Vagina (tissue), 2 donors: Measurements from ENCODE around the gene SBK2. TPM values are rescaled to one million over a fixed set of nuclear protein-coding genes. Genes with fewer than 3 reads are reported as not detected.

Experiments used
- DNase-seq, 2 donors: peaks; one replicate each; pipeline ENCODE4 v3.0.0-alpha.2; 2017; ENCODE audit errors: extremely low spot score in 2 of 2
- H3K27ac ChIP-seq: fragments of 200-600 bp; sonication (generic); one replicate; pipeline ENCODE4 v1.5.1; 2019
- H3K27me3 ChIP-seq: fragments of 200-600 bp; sonication (generic); one replicate; pipeline ENCODE4 v1.5.1; 2019
- H3K36me3 ChIP-seq, 2 donors: fragments of 200-600 bp; sonication (generic); one replicate each; pipeline ENCODE4 v1.5.1; 2017 to 2019
- H3K4me1 ChIP-seq: fragments of 200-600 bp; sonication (generic); one replicate; pipeline ENCODE4 v1.5.1; 2019
- H3K4me3 ChIP-seq, 2 donors: fragments of 200-600 bp; sonication (generic); 1 replicate in 1 of 2; 2 replicates in 1 of 2; pipeline ENCODE4 v1.5.1; 2016 to 2019
- H3K9me3 ChIP-seq: fragments of 200-600 bp; sonication (generic); one replicate; pipeline ENCODE4 v1.5.1; 2019
- POLR2A ChIP-seq, 2 donors: fragments of 450-650 bp; IDR thresholded peaks; one replicate each; pipeline ENCODE4 v1.6.1; 2017; ENCODE audit warnings: antibody characterized with exemption in 2 of 2, mild to moderate bottlenecking in 2 of 2, moderate library complexity in 2 of 2
- POLR2AphosphoS5 ChIP-seq, 2 donors: sonication (generic); formaldehyde crosslinking; IDR thresholded peaks; one replicate each; pipeline ENCODE4 v1.9.0; 2017; ENCODE audit warnings: antibody characterized with exemption in 2 of 2, mild to moderate bottlenecking in 2 of 2, low read depth in 1 of 2; ENCODE audit not compliant: insufficient read depth in 1 of 2
- intact Hi-C: fragments of 100-400 bp; cut with DNase I; formaldehyde crosslinking; loops from one replicate; pipeline ENCODE4 v1.15.1; 2023
- total RNA-seq: library from RNA; depleted of rRNA; stranded (reverse); fragments of >200 nt; gene quantifications from one replicate; pipeline ENCODE4 v1.2.3, GENCODE V29; 2016
- TF ChIP-seq, protein P1 (sequence below), 3 experiments: fragments of 450-650 bp in 2 of 3; fragments of 200-600 bp in 1 of 3; sonication (generic) in 1 of 3; IDR thresholded peaks; one replicate each; pipeline ENCODE4 v1.5.1; 2017 to 2019; ENCODE audit warnings: antibody characterized with exemption in 3 of 3, mild to moderate bottlenecking in 2 of 3, moderate library complexity in 2 of 3

SBK2 gene
- total RNA-seq, 1 donor from 2014 or later, result not detected

DNA sequence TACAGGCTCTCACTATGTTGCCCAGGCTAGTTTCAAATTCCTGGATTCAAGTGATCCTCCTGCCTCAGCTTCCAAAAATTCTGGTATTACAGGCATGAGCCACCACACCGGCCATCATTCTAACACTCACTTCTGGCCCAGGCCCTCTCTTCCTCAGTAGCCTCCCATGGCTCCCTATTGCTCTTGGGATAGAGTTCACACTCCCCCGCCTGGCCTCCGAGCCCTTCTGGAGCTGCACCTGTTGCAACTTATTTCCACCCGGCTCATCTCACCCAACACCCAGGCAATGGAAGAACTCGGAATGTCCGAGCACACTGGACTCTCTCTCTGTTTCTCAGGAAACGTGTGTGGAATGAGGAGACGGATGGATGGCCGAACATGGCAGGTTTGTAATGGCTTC is 17.4 kb upstream of the SBK2 start:
- Histone ChIP-seq H3K4me1 (no peaks in the 10 kb centered on the region), H3K27ac (no peak overlapping the region), H3K9me3 (no peaks in the 10 kb centered on the region), H3K4me3 (no peak overlapping the region), H3K27me3 (no peaks in the 10 kb centered on the region), H3K36me3 (no peaks in the 10 kb centered on the region)
- DNase-seq, result no peak
- TF ChIP-seq, protein P1, sequence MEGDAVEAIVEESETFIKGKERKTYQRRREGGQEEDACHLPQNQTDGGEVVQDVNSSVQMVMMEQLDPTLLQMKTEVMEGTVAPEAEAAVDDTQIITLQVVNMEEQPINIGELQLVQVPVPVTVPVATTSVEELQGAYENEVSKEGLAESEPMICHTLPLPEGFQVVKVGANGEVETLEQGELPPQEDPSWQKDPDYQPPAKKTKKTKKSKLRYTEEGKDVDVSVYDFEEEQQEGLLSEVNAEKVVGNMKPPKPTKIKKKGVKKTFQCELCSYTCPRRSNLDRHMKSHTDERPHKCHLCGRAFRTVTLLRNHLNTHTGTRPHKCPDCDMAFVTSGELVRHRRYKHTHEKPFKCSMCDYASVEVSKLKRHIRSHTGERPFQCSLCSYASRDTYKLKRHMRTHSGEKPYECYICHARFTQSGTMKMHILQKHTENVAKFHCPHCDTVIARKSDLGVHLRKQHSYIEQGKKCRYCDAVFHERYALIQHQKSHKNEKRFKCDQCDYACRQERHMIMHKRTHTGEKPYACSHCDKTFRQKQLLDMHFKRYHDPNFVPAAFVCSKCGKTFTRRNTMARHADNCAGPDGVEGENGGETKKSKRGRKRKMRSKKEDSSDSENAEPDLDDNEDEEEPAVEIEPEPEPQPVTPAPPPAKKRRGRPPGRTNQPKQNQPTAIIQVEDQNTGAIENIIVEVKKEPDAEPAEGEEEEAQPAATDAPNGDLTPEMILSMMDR (IDR thresholded peaks at IDR 0.05), result no peak
- TF ChIP-seq POLR2A (IDR thresholded peaks at IDR 0.05) (no peak), POLR2AphosphoS5 (IDR thresholded peaks at IDR 0.05; ENCODE audit: insufficient read depth in 1 of 2, low read depth in 1 of 2) (no peak)
- intact Hi-C loops, result no loop called here

DNA sequence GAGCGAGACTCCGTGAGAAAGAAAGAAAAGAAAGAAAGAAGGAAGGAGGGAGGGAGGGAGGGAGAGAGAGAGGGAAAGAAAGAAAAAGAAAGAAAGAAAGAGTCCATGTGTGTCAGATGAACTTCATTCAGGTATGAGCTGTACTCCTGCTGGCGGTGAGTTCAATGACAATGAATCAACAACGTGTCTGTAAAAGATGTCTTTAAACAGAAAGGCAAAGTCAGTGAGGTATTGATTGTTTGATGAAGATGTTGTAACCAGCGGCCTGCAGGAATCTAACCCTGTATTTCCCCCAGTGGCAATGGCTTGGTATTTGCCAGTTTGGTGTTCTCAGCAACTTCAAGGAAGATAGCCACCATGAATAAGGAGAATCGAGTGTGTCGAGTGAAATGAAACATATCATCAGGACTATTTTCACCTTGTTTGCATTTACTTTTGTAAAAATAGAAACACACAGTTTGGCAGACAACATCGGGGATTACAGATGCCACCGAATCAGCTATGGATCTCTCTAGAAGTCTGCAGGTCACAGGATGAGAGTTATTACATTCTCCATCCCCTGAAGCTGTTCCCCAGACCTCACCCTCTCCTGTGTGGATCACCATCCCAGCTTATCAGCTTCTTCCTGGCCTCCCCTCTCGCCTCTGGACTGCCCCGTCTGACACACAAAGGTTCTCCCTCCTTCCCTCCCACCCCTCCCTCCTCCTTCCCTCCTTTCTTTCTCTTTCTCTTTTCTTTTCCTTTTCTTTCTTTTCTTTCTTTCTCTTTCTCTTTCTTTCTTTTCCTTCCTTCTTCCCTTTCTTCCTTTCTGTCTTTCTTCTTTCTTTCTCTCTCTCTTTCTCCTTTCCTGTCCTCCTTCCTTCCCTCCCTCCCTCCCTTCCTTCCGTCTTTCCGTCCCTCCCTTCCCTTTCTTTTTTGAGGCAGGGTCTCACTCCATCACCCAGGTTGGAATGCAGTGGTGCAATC is 16.6 kb upstream of the SBK2 start:
- Histone ChIP-seq H3K27me3 (no peaks in the 10 kb centered on the region), H3K4me3 (no peak overlapping the region), H3K36me3 (no peaks in the 10 kb centered on the region), H3K27ac (no peak overlapping the region), H3K9me3 (no peaks in the 10 kb centered on the region), H3K4me1 (no peaks in the 10 kb centered on the region)
- no peak for DNase-seq
- TF ChIP-seq, protein P1 (IDR thresholded peaks at IDR 0.05), result no peak
- TF ChIP-seq POLR2A (IDR thresholded peaks at IDR 0.05) (no peak), POLR2AphosphoS5 (IDR thresholded peaks at IDR 0.05; ENCODE audit: insufficient read depth in 1 of 2, low read depth in 1 of 2) (no peak)
- intact Hi-C loops, result no loop called here

DNA sequence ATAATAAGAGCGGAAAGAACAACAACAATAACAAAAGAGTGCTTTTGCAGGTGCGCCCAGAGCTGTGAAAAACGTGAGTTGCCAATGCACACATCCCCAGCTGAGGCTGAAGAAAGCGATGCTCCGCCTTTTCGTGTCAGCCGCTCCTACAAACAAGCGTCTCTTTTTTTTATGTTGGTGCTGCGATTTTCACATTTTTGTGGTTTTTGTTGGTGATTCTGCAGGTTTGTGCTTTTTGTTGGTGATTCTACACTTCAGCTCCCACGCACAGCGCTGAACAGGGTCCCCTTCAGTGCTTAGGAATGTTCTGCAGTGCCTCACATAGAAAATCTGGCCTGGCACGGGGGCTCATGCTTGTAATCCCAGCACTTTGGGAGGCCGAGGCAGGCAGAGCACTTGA is 15.7 kb upstream of the SBK2 start:
- no peaks in the 10 kb centered on the region for H3K4me1 ChIP-seq
- TF ChIP-seq POLR2AphosphoS5 (IDR thresholded peaks at IDR 0.05; ENCODE audit: insufficient read depth in 1 of 2, low read depth in 1 of 2) (no peak), POLR2A (IDR thresholded peaks at IDR 0.05) (no peak)
- TF ChIP-seq, protein P1 (IDR thresholded peaks at IDR 0.05), result no peak
- H3K36me3 ChIP-seq, result no peaks in the 10 kb centered on the region
- no peaks in the 10 kb centered on the region for H3K9me3 ChIP-seq
- intact Hi-C loops, result no loop called here
- no peak for DNase-seq
- no peak overlapping the region for H3K4me3 ChIP-seq
- H3K27me3 ChIP-seq, result no peaks in the 10 kb centered on the region
- no peak overlapping the region for H3K27ac ChIP-seq

DNA sequence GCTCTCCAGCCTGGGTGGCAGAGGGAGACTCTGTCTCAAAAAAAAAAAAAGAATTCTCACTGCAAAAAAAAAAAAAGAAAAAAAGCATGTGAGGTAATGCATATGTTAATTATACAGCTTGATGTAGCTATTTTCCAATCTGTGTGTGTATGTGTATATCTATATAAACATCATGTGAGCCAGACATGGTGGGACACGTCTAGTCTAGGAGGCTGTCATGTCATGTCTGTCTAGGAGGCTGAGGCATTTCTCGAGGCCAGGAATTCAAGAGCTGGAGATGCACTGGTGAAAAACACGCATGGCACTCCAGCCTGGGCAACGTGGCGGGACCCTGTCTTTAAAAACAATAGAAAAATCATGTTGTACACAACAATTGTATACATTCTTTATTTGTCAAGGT is 15.3 kb upstream of the SBK2 start:
- TF ChIP-seq, protein P1 (IDR thresholded peaks at IDR 0.05), result no peak
- TF ChIP-seq POLR2A (IDR thresholded peaks at IDR 0.05) (no peak), POLR2AphosphoS5 (IDR thresholded peaks at IDR 0.05; ENCODE audit: insufficient read depth in 1 of 2, low read depth in 1 of 2) (no peak)
- no peak for DNase-seq
- intact Hi-C loops, result no loop called here
- H3K4me3 ChIP-seq, result no peak overlapping the region
- no peaks in the 10 kb centered on the region for H3K4me1 ChIP-seq
- no peaks in the 10 kb centered on the region for H3K36me3 ChIP-seq
- H3K27ac ChIP-seq, result no peak overlapping the region
- no peaks in the 10 kb centered on the region for H3K9me3 ChIP-seq
- H3K27me3 ChIP-seq, result no peaks in the 10 kb centered on the region

DNA sequence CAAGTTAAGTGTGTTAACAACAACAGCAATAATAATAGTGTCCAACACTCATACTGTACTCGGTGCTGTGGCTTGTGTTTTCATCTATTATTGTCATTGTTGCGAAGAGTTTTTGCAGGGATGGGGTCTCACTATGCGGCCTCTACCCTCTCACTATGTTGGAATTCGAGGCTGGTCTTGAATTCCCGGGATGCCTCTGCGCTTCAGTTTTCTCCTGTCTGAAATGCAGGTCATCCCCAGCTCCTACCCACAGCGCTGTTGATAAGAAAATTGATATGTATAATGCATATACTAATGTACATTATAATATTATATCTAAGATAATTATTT is 13.4 kb upstream of the SBK2 start:
- Histone ChIP-seq H3K27ac (no peak overlapping the region), H3K27me3 (no peaks in the 10 kb centered on the region), H3K9me3 (no peaks in the 10 kb centered on the region), H3K36me3 (no peaks in the 10 kb centered on the region), H3K4me1 (no peaks in the 10 kb centered on the region), H3K4me3 (no peak overlapping the region)
- no peak for DNase-seq
- TF ChIP-seq POLR2A (IDR thresholded peaks at IDR 0.05) (no peak), POLR2AphosphoS5 (IDR thresholded peaks at IDR 0.05; ENCODE audit: insufficient read depth in 1 of 2, low read depth in 1 of 2) (no peak)
- TF ChIP-seq, protein P1 (IDR thresholded peaks at IDR 0.05), result no peak
- intact Hi-C loops, result no loop called here
